CD4-positive, alpha-beta T cell treated with Interleukin-2 at 100 ng/mL for 4 hours (primary cell): ENCODE results near the gene POU2F1.

Source experiments
- DNase-seq: peaks from one replicate; pipeline ENCODE4 v3.0.0-alpha.2; 2020; ENCODE audit warnings: low spot score

POU2F1 gene

GRCh38 chr1:167367705-167368104, 147.0 kb downstream of the POU2F1 start:
- DNase-seq = no peak

GRCh38 chr1:167369175-167369574, 148.5 kb downstream of the POU2F1 start:
- no peak for DNase-seq

GRCh38 chr1:167369933-167370332, 149.2 kb downstream of the POU2F1 start:
- DNase-seq = no peak

- no peak for DNase-seq
Observed at GRCh38 chr1:167371030-167371429, 150.3 kb downstream of the POU2F1 start.

GRCh38 chr1:167373398-167373797, 152.7 kb downstream of the POU2F1 start:
- no peak for DNase-seq

GRCh38 chr1:167373986-167374385, 153.3 kb downstream of the POU2F1 start:
- DNase-seq = no peak

- DNase-seq = no peak
Observed at GRCh38 chr1:167375949-167376348, 155.3 kb downstream of the POU2F1 start.

GRCh38 chr1:167387251-167387910, 166.7 kb downstream of the POU2F1 start:
- DNase-seq = no peak

- DNase-seq = no peak
Observed at GRCh38 chr1:167388976-167389375, 168.3 kb downstream of the POU2F1 start.

- no peak for DNase-seq
Observed at GRCh38 chr1:167392200-167392696, 171.6 kb downstream of the POU2F1 start.

- no peak for DNase-seq
Observed at GRCh38 chr1:167400359-167400953, 179.8 kb downstream of the POU2F1 start.

- peak; percentile 66 for DNase-seq
Observed at GRCh38 chr1:167401260-167401873, 180.7 kb downstream of the POU2F1 start.

GRCh38 chr1:167404161-167404888, 183.6 kb downstream of the POU2F1 start:
- no peak for DNase-seq

- no peak for DNase-seq
Observed at GRCh38 chr1:167404908-167405307, 184.2 kb downstream of the POU2F1 start.

- DNase-seq = no peak
Observed at GRCh38 chr1:167408355-167408754, 187.7 kb downstream of the POU2F1 start.

- DNase-seq = no peak
Observed at GRCh38 chr1:167409183-167409582, 188.5 kb downstream of the POU2F1 start.

- DNase-seq = no peak
Observed at GRCh38 chr1:167412072-167412471, 191.4 kb downstream of the POU2F1 start.

GRCh38 chr1:167412920-167413319, 192.2 kb downstream of the POU2F1 start:
- DNase-seq = no peak

GRCh38 chr1:167413328-167413727, 192.6 kb downstream of the POU2F1 start:
- DNase-seq = no peak

GRCh38 chr1:167416506-167416905, 195.8 kb downstream of the POU2F1 start:
- no peak for DNase-seq

GRCh38 chr1:167418391-167418790, 197.7 kb downstream of the POU2F1 start:
- no peak for DNase-seq

GRCh38 chr1:167419245-167419644, 198.6 kb downstream of the POU2F1 start:
- no peak for DNase-seq

GRCh38 chr1:167420510-167420909, 199.8 kb downstream of the POU2F1 start:
- no peak for DNase-seq
